Glutamatergic neuron (in vitro differentiated cells): ENCODE results near the gene SPECC1. TPM values are rescaled to one million over a fixed set of nuclear protein-coding genes. Genes with fewer than 3 reads are reported as not detected.

ENCODE experiments used
- DNase-seq: peaks from one replicate; pipeline ENCODE4 v3.0.0; 2022
- H3K27ac Mint-ChIP-seq: one replicate; pipeline ENCODE4 v1.8.0; 2020; ENCODE audit warnings: mild to moderate bottlenecking, mixed read lengths, inconsistent platforms; ENCODE audit not compliant: unreplicated experiment
- H3K27me3 Mint-ChIP-seq: one replicate; pipeline ENCODE4 v1.8.0; 2020; ENCODE audit warnings: mild to moderate bottlenecking, moderate library complexity, mixed read lengths, inconsistent platforms; ENCODE audit not compliant: unreplicated experiment
- H3K36me3 Mint-ChIP-seq: one replicate; pipeline ENCODE4 v1.8.0; 2020; ENCODE audit warnings: mild to moderate bottlenecking, mixed read lengths, inconsistent platforms; ENCODE audit not compliant: unreplicated experiment
- H3K4me1 Mint-ChIP-seq: one replicate; pipeline ENCODE4 v1.8.0; 2020; ENCODE audit warnings: mild to moderate bottlenecking, low read depth, mixed read lengths, inconsistent platforms; ENCODE audit not compliant: unreplicated experiment
- H3K4me3 Mint-ChIP-seq: one replicate; pipeline ENCODE4 v1.8.0; 2020; ENCODE audit warnings: mild to moderate bottlenecking, mixed read lengths, inconsistent platforms; ENCODE audit not compliant: unreplicated experiment
- H3K9me3 Mint-ChIP-seq: one replicate; pipeline ENCODE4 v1.8.0; 2020; ENCODE audit warnings: mild to moderate bottlenecking, moderate library complexity, mixed read lengths, inconsistent platforms; ENCODE audit not compliant: unreplicated experiment
- CTCF ChIP-seq: fragments of 200-600 bp; sonication (generic); IDR thresholded peaks from one replicate; pipeline ENCODE4 v1.5.0; 2021; ENCODE audit not compliant: partially characterized antibody, unreplicated experiment
- total RNA-seq: library from RNA; stranded (reverse); fragmentation: NEBNext Ultra II Directional; extraction: Animal tissue kit (Norgen Biotek cat#: 25700); gene quantifications from one replicate; pipeline ENCODE4 v1.2.1, GENCODE V29; 2021; ENCODE audit not compliant: unreplicated experiment

Gene SPECC1
- total RNA-seq, 1 donor from 2014 or later, result 60.6 TPM

- H3K36me3 Mint-ChIP-seq, result no peaks in the 10 kb centered on the region
- H3K4me3 Mint-ChIP-seq, result no peak overlapping the region
- peaks cover 8% of the 10 kb centered on the region for H3K4me1 Mint-ChIP-seq
- DNase-seq, result no peak
- no peak for TF ChIP-seq CTCF
- no peaks in the 10 kb centered on the region for H3K9me3 Mint-ChIP-seq
- no peak overlapping the region for H3K27ac Mint-ChIP-seq
- H3K27me3 Mint-ChIP-seq, result peaks cover 3% of the 10 kb centered on the region
Observed at GRCh38 chr17:20170085-20170484, 160.9 kb downstream of the SPECC1 start.

GRCh38 chr17:20171741-20172365 lies 162.7 kb downstream of the SPECC1 start:
- Mint-ChIP-seq H3K9me3 (no peaks in the 10 kb centered on the region), H3K36me3 (no peaks in the 10 kb centered on the region), H3K4me1 (peaks cover 15% of the 10 kb centered on the region), H3K27me3 (peaks cover 3% of the 10 kb centered on the region), H3K27ac (no peak overlapping the region), H3K4me3 (no peak overlapping the region)
- no peak for DNase-seq
- TF ChIP-seq CTCF, result no peak

- H3K4me3 Mint-ChIP-seq, result no peak overlapping the region
- H3K27ac Mint-ChIP-seq, result no peak overlapping the region
- no peak for TF ChIP-seq CTCF
- DNase-seq, result no peak
- H3K36me3 Mint-ChIP-seq, result no peaks in the 10 kb centered on the region
- peaks cover 15% of the 10 kb centered on the region for H3K4me1 Mint-ChIP-seq
- H3K27me3 Mint-ChIP-seq, result peaks cover 3% of the 10 kb centered on the region
- H3K9me3 Mint-ChIP-seq, result no peaks in the 10 kb centered on the region
Observed at GRCh38 chr17:20172376-20172775, 163.2 kb downstream of the SPECC1 start.

GRCh38 chr17:20173091-20173490 lies 163.9 kb downstream of the SPECC1 start:
- TF ChIP-seq CTCF, result no peak
- H3K4me1 Mint-ChIP-seq, result peaks cover 15% of the 10 kb centered on the region
- H3K36me3 Mint-ChIP-seq, result no peaks in the 10 kb centered on the region
- H3K27me3 Mint-ChIP-seq, result peaks cover 3% of the 10 kb centered on the region
- DNase-seq, result no peak
- H3K4me3 Mint-ChIP-seq, result no peak overlapping the region
- H3K9me3 Mint-ChIP-seq, result no peaks in the 10 kb centered on the region
- H3K27ac Mint-ChIP-seq, result no peak overlapping the region

GRCh38 chr17:20174588-20175265 lies 165.6 kb downstream of the SPECC1 start:
- no peaks in the 10 kb centered on the region for H3K36me3 Mint-ChIP-seq
- DNase-seq, result no peak
- peaks cover 20% of the 10 kb centered on the region for H3K4me1 Mint-ChIP-seq
- H3K9me3 Mint-ChIP-seq, result no peaks in the 10 kb centered on the region
- H3K27me3 Mint-ChIP-seq, result peaks cover 3% of the 10 kb centered on the region
- H3K27ac Mint-ChIP-seq, result no peak overlapping the region
- no peak overlapping the region for H3K4me3 Mint-ChIP-seq
- no peak for TF ChIP-seq CTCF
